Measurements from ENCODE around the gene LRRC28.

LRRC28 gene

GRCh38 chr15:99350408-99350807 lies 99.1 kb downstream of the LRRC28 start:
- Histone ChIP-seq H3K9ac (ENCODE audit: low read depth, low read length) (no peak overlapping the region), H3K4me1 (ENCODE audit: control insufficient read depth, insufficient read depth, low read length) (peaks cover 7% of the 10 kb centered on the region), H3K27me3 (ENCODE audit: control insufficient read depth, insufficient read depth, low read length) (no peaks in the 10 kb centered on the region), H3K36me3 (ENCODE audit: control insufficient read depth, insufficient read depth, low read length) (no peaks in the 10 kb centered on the region), H3K4me3 (ENCODE audit: low read depth, low read length) (no peak overlapping the region), H3K9me3 (ENCODE audit: control insufficient read depth, insufficient read depth, low read length) (no peaks in the 10 kb centered on the region)

DNA sequence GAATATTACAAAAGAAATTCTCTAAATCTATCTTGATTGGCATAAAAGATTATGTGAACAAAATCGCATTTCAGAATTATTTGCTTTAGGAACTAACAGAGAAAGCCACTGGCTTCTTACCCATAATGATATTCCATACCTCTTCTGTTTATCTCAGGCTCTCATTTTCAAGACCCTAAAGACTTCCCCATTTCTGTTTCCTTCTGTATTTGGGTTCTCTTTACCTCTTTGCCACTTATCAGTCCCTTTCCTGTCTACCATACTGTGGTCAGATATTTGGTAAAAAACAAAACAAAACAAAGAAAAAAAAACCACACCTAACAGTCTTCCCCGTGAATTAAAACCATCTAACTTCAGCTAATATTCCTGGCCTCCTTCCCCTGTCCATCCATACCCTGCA lies 108.5 kb downstream of the LRRC28 start:
- Histone ChIP-seq H3K27me3 (ENCODE audit: control insufficient read depth, insufficient read depth, low read length) (no peaks in the 10 kb centered on the region), H3K36me3 (ENCODE audit: control insufficient read depth, insufficient read depth, low read length) (no peaks in the 10 kb centered on the region), H3K9ac (ENCODE audit: low read depth, low read length) (no peak overlapping the region), H3K4me3 (ENCODE audit: low read depth, low read length) (no peak overlapping the region), H3K9me3 (ENCODE audit: control insufficient read depth, insufficient read depth, low read length) (no peaks in the 10 kb centered on the region), H3K4me1 (ENCODE audit: control insufficient read depth, insufficient read depth, low read length) (no peaks in the 10 kb centered on the region)

DNA sequence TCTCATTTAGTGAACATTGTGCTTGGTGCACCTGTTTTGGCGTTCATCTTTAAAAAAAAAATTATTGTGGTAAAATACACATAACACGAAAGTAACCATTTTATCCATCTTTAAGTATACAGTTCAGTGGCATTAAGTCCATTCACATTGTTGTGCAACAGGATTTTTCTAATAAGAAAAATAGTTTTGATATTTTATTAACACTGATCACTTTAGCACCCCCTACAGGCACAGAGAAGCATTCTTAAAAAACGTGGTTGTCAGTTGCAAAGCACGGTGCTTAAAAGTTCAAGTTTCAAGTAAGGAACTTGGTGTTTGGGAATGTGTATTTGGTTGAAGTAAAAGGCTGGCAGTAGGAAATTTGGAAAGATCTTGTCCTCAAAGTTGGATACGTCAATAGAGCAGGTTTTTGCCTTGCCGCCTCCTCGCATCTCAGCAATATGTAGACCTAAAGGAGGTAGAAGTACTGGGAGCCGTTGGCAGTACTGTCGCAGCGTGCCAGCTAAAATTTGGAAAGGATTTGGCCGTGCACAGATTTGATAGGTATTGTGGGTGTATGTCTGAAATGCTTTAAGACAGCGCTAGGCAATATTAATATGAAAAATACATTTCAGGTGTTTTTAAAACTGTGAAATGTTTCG lies 110.4 kb downstream of the LRRC28 start:
- H3K9me3 ChIP-seq (ENCODE audit: control insufficient read depth, insufficient read depth, low read length), result no peaks in the 10 kb centered on the region

DNA sequence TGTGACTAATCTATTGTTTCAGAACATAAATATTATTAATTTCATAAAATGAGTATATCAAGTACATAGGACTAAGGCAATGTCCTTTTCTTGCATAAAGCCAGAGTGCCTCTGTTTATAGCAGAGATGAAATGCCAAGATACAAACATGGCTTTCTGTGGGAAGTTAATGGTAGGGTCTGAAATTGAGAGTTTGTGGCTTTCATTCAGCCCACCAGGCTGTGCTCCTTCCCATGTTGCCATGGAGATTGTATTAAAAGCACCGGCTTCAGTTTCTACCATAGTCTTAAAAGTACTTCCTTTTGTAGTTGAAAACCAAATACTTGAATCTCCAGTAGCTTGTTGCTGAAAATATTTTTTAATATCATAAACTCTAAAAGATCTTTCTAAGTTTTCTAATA lies 114.0 kb downstream of the LRRC28 start:
- no peaks in the 10 kb centered on the region for H3K4me1 ChIP-seq (ENCODE audit: control insufficient read depth, insufficient read depth, low read length)
- H3K9ac ChIP-seq (ENCODE audit: low read depth, low read length), result no peak overlapping the region
- H3K27me3 ChIP-seq (ENCODE audit: control insufficient read depth, insufficient read depth, low read length), result no peaks in the 10 kb centered on the region
- H3K4me3 ChIP-seq (ENCODE audit: low read depth, low read length), result no peak overlapping the region
- no peaks in the 10 kb centered on the region for H3K9me3 ChIP-seq (ENCODE audit: control insufficient read depth, insufficient read depth, low read length)
- H3K36me3 ChIP-seq (ENCODE audit: control insufficient read depth, insufficient read depth, low read length), result no peaks in the 10 kb centered on the region

More for the DNA sequence above, 110.4 kb downstream of the LRRC28 start:
- Histone ChIP-seq H3K9ac (ENCODE audit: low read depth, low read length) (no peak overlapping the region), H3K4me3 (ENCODE audit: low read depth, low read length) (no peak overlapping the region), H3K27me3 (ENCODE audit: control insufficient read depth, insufficient read depth, low read length) (no peaks in the 10 kb centered on the region), H3K4me1 (ENCODE audit: control insufficient read depth, insufficient read depth, low read length) (no peaks in the 10 kb centered on the region), H3K36me3 (ENCODE audit: control insufficient read depth, insufficient read depth, low read length) (no peaks in the 10 kb centered on the region)

GRCh38 chr15:99366013-99366412 lies 114.7 kb downstream of the LRRC28 start:
- H3K9ac ChIP-seq (ENCODE audit: low read depth, low read length), result no peak overlapping the region
- no peaks in the 10 kb centered on the region for H3K36me3 ChIP-seq (ENCODE audit: control insufficient read depth, insufficient read depth, low read length)

GRCh38 chr15:99368743-99369142 lies 117.5 kb downstream of the LRRC28 start:
- H3K9ac ChIP-seq (ENCODE audit: low read depth, low read length), result no peak overlapping the region
- H3K4me3 ChIP-seq (ENCODE audit: low read depth, low read length), result no peak overlapping the region
- H3K4me1 ChIP-seq (ENCODE audit: control insufficient read depth, insufficient read depth, low read length), result peaks cover 4% of the 10 kb centered on the region
- H3K27me3 ChIP-seq (ENCODE audit: control insufficient read depth, insufficient read depth, low read length), result no peaks in the 10 kb centered on the region
- H3K9me3 ChIP-seq (ENCODE audit: control insufficient read depth, insufficient read depth, low read length), result no peaks in the 10 kb centered on the region
- no peaks in the 10 kb centered on the region for H3K36me3 ChIP-seq (ENCODE audit: control insufficient read depth, insufficient read depth, low read length)

More at GRCh38 chr15:99366013-99366412, 114.7 kb downstream of the LRRC28 start:
- Histone ChIP-seq H3K9me3 (ENCODE audit: control insufficient read depth, insufficient read depth, low read length) (no peaks in the 10 kb centered on the region), H3K4me3 (ENCODE audit: low read depth, low read length) (no peak overlapping the region), H3K27me3 (ENCODE audit: control insufficient read depth, insufficient read depth, low read length) (no peaks in the 10 kb centered on the region), H3K4me1 (ENCODE audit: control insufficient read depth, insufficient read depth, low read length) (no peaks in the 10 kb centered on the region)

GRCh38 chr15:99369196-99369595 lies 117.9 kb downstream of the LRRC28 start:
- Histone ChIP-seq H3K4me3 (ENCODE audit: low read depth, low read length) (no peak overlapping the region), H3K4me1 (ENCODE audit: control insufficient read depth, insufficient read depth, low read length) (peaks cover 4% of the 10 kb centered on the region), H3K9me3 (ENCODE audit: control insufficient read depth, insufficient read depth, low read length) (no peaks in the 10 kb centered on the region), H3K9ac (ENCODE audit: low read depth, low read length) (no peak overlapping the region), H3K36me3 (ENCODE audit: control insufficient read depth, insufficient read depth, low read length) (no peaks in the 10 kb centered on the region), H3K27me3 (ENCODE audit: control insufficient read depth, insufficient read depth, low read length) (no peaks in the 10 kb centered on the region)

DNA sequence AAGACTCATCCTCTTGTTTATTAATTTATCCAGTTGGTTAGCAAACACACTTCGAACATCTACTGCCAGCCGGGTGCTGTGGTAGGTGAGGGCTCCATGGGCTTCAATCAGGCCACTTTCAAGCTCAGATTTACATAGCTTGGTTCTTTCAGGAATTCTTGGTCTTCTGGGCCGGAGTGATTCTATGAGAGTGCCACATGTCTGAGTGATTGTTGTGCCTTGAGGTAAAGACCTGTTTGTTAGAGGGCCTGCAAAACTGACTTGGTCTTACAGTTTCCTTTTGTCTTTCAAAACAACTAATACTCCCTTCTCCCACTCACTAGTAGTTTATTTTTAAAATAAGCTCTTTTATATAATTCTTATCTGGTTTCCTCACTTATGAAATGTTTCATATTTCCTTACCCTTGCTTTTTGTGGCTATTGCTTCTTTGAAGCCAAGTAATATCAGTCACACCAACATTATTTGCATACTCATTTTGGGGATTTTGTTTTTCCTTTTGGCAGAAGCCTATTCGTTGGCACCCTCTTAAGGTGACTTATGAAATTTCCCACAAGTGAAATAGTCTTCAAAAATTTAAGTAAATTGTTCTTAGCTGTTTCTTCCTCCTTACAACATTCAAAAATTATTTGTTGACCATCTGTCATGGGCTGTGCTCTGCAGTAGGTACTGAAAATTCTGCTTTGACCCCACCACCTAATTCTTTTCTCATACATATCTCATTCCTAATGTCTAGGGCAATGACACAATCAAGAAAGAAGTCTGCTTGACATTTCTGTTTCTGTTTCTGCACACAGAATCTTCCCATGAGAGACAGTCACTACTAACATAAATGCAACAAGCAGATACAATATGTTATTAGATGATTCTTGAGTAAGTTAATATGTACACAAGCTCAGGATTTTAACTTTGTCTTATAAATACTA lies 120.2 kb downstream of the LRRC28 start:
- H3K9ac ChIP-seq (ENCODE audit: low read depth, low read length), result no peak overlapping the region
- H3K4me3 ChIP-seq (ENCODE audit: low read depth, low read length), result no peak overlapping the region
- H3K36me3 ChIP-seq (ENCODE audit: control insufficient read depth, insufficient read depth, low read length), result no peaks in the 10 kb centered on the region
- H3K4me1 ChIP-seq (ENCODE audit: control insufficient read depth, insufficient read depth, low read length), result peaks cover 4% of the 10 kb centered on the region
- no peaks in the 10 kb centered on the region for H3K9me3 ChIP-seq (ENCODE audit: control insufficient read depth, insufficient read depth, low read length)
- no peaks in the 10 kb centered on the region for H3K27me3 ChIP-seq (ENCODE audit: control insufficient read depth, insufficient read depth, low read length)

DNA sequence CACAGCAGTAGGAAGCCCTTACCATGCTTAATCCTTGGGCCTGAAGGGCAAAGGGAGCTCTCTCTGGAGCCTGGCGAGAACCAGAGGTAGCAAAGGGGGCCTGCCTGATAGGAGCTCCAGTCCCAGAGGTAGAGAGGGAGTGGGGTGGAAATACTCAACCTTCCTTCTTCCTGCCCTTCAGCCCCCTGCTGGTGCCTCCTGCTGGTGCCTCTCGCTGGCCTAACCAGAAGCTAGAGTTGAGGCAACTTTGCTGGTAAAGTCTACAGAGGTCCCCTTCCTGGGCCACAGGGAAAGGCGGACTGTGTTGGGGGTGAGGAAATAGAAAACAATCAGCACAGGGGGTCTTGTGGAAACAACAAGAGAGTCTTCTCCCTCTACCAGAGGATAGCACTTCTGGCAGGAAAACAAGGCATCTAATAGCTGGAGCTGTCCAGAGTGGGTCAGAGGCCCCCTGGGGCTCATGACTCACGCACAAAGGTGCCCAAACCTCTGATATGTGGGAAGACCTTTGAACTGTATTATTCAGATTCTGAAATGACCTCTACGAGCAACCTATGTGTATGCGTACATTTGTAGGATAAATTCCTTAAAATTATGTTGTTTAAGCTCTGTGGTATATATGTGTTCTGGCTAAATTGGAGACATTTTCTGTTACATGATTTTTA lies 133.9 kb downstream of the LRRC28 start:
- Histone ChIP-seq H3K36me3 (ENCODE audit: control insufficient read depth, insufficient read depth, low read length) (no peaks in the 10 kb centered on the region), H3K4me3 (ENCODE audit: low read depth, low read length) (no peak overlapping the region), H3K4me1 (ENCODE audit: control insufficient read depth, insufficient read depth, low read length) (peaks cover 3% of the 10 kb centered on the region), H3K9ac (ENCODE audit: low read depth, low read length) (no peak overlapping the region), H3K9me3 (ENCODE audit: control insufficient read depth, insufficient read depth, low read length) (no peaks in the 10 kb centered on the region), H3K27me3 (ENCODE audit: control insufficient read depth, insufficient read depth, low read length) (no peaks in the 10 kb centered on the region)

- H3K4me1 ChIP-seq (ENCODE audit: control insufficient read depth, insufficient read depth, low read length), result peaks cover 3% of the 10 kb centered on the region
- no peak overlapping the region for H3K4me3 ChIP-seq (ENCODE audit: low read depth, low read length)
- H3K36me3 ChIP-seq (ENCODE audit: control insufficient read depth, insufficient read depth, low read length), result no peaks in the 10 kb centered on the region
- H3K27me3 ChIP-seq (ENCODE audit: control insufficient read depth, insufficient read depth, low read length), result no peaks in the 10 kb centered on the region
- no peaks in the 10 kb centered on the region for H3K9me3 ChIP-seq (ENCODE audit: control insufficient read depth, insufficient read depth, low read length)
- H3K9ac ChIP-seq (ENCODE audit: low read depth, low read length), result no peak overlapping the region
Observed at GRCh38 chr15:99385865-99386264, 134.6 kb downstream of the LRRC28 start.

DNA sequence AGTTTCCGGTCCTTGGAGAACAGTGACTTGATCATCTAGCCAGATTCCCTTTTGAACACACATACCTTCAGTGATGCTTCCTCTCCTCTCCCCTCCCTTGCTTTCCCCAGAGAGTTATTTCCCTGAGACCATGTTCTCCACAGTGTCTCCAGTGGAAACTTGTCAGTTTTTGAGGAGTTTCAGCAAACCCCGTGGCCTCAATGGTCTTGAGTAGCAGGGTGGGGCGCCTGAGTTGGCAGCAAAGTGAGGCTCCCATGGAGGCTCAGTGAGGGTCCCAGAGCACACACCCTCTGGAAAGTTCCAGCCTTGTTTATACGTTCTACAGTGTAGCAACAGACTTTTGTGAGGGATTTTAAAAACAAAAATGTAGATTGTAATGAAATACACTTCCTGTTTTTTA lies 135.1 kb downstream of the LRRC28 start:
- H3K4me3 ChIP-seq (ENCODE audit: low read depth, low read length), result no peak overlapping the region
- no peaks in the 10 kb centered on the region for H3K36me3 ChIP-seq (ENCODE audit: control insufficient read depth, insufficient read depth, low read length)
- no peaks in the 10 kb centered on the region for H3K27me3 ChIP-seq (ENCODE audit: control insufficient read depth, insufficient read depth, low read length)
- H3K9me3 ChIP-seq (ENCODE audit: control insufficient read depth, insufficient read depth, low read length), result no peaks in the 10 kb centered on the region
- peaks cover 3% of the 10 kb centered on the region for H3K4me1 ChIP-seq (ENCODE audit: control insufficient read depth, insufficient read depth, low read length)
- H3K9ac ChIP-seq (ENCODE audit: low read depth, low read length), result no peak overlapping the region

Measured in iPS-15b (cell line).